IMR-90 (cell line): ENCODE measurements around the gene ATP2A3.

Experiments used
- BHLHE40 ChIP-seq: fragments of 150-350 bp; IDR thresholded peaks from 2 replicates; pipeline ENCODE4 v1.6.1; 2016; ENCODE audit warnings: mild to moderate bottlenecking, low read depth, low read length
- CHD1 ChIP-seq: IDR thresholded peaks from 2 replicates; pipeline ENCODE4 v1.6.1; 2012; ENCODE audit warnings: low read depth, low read length, improper control_type of control experiment
- FOS ChIP-seq: fragments of 150-350 bp; IDR thresholded peaks from 2 replicates; pipeline ENCODE4 v1.6.1; 2016; ENCODE audit warnings: low read depth, low read length
- MAZ ChIP-seq: IDR thresholded peaks from 2 replicates; pipeline ENCODE4 v1.6.1; 2012; ENCODE audit warnings: low read depth, mild to moderate bottlenecking, low read length, improper control_type of control experiment, moderate library complexity, borderline replicate concordance
- POLR2A ChIP-seq: IDR thresholded peaks from 2 replicates; pipeline ENCODE4 v1.6.1; 2012; ENCODE audit warnings: mild to moderate bottlenecking, low read depth, low read length
- RCOR1 ChIP-seq: IDR thresholded peaks from 2 replicates; pipeline ENCODE4 v1.6.1; 2012; ENCODE audit warnings: mild to moderate bottlenecking, low read length, improper control_type of control experiment; ENCODE audit not compliant: insufficient replicate concordance
- SMC3 ChIP-seq: fragments of 150-350 bp; IDR thresholded peaks from 2 replicates; pipeline ENCODE4 v1.6.1; 2016; ENCODE audit warnings: low read depth, mild to moderate bottlenecking, antibody characterized with exemption, low read length, moderate library complexity
- TF ChIP-seq, protein P1 (sequence below): conservative IDR thresholded peaks from 2 replicates; pipeline ENCODE4 v1.5.1; 2012; ENCODE audit warnings: mild to moderate bottlenecking, low read depth, low read length, improper control_type of control experiment
- TF ChIP-seq, protein P2 (sequence below): fragments of 150-350 bp; IDR thresholded peaks from 2 replicates; pipeline ENCODE4 v1.6.1; 2017; ENCODE audit warnings: mild to moderate bottlenecking, antibody characterized with exemption, low read length, low read depth
- TF ChIP-seq, protein P3 (sequence below): fragments of 150-350 bp; IDR thresholded peaks from 2 replicates; pipeline ENCODE4 v1.6.1; 2016; ENCODE audit warnings: low read depth, mild to moderate bottlenecking, low read length, moderate library complexity, borderline replicate concordance

DNA sequence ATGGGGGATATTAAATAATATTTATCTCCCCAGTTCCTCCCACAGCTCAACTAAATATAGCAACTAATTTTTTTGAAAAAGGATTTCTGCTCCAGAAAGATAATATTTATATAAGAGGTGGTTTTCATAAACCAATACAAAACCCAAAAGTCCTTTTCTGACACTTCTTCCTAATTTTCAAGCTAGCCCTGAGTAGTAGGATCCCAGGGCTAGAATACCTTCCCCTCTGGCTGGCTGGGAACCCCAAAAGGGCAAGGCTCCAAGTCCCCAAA is 1.3 kb downstream of the ATP2A3 start:
- TF ChIP-seq, protein P1, sequence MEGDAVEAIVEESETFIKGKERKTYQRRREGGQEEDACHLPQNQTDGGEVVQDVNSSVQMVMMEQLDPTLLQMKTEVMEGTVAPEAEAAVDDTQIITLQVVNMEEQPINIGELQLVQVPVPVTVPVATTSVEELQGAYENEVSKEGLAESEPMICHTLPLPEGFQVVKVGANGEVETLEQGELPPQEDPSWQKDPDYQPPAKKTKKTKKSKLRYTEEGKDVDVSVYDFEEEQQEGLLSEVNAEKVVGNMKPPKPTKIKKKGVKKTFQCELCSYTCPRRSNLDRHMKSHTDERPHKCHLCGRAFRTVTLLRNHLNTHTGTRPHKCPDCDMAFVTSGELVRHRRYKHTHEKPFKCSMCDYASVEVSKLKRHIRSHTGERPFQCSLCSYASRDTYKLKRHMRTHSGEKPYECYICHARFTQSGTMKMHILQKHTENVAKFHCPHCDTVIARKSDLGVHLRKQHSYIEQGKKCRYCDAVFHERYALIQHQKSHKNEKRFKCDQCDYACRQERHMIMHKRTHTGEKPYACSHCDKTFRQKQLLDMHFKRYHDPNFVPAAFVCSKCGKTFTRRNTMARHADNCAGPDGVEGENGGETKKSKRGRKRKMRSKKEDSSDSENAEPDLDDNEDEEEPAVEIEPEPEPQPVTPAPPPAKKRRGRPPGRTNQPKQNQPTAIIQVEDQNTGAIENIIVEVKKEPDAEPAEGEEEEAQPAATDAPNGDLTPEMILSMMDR, result no peak
- TF ChIP-seq, protein P2, sequence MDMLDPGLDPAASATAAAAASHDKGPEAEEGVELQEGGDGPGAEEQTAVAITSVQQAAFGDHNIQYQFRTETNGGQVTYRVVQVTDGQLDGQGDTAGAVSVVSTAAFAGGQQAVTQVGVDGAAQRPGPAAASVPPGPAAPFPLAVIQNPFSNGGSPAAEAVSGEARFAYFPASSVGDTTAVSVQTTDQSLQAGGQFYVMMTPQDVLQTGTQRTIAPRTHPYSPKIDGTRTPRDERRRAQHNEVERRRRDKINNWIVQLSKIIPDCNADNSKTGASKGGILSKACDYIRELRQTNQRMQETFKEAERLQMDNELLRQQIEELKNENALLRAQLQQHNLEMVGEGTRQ, result no peak
- TF ChIP-seq SMC3 (no peak), RCOR1 (no peak), MAZ (no peak), POLR2A (no peak), BHLHE40 (no peak), FOS (no peak), CHD1 (no peak)
- TF ChIP-seq, protein P3, sequence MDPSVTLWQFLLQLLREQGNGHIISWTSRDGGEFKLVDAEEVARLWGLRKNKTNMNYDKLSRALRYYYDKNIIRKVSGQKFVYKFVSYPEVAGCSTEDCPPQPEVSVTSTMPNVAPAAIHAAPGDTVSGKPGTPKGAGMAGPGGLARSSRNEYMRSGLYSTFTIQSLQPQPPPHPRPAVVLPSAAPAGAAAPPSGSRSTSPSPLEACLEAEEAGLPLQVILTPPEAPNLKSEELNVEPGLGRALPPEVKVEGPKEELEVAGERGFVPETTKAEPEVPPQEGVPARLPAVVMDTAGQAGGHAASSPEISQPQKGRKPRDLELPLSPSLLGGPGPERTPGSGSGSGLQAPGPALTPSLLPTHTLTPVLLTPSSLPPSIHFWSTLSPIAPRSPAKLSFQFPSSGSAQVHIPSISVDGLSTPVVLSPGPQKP, result no peak
